ENCODE measurements around the gene MTFR1L. TPM values are rescaled to one million over a fixed set of nuclear protein-coding genes. Genes with fewer than 3 reads are reported as not detected.

MTFR1L gene
- total RNA-seq, 2 experiments from 2014 or later = 35.3 to 43.4 TPM

- Histone ChIP-seq H2AFZ (ENCODE audit: low read length) (no peak overlapping the region), H4K20me1 (ENCODE audit: insufficient read depth, low read length) (no peaks in the 10 kb centered on the region), H3K79me2 (ENCODE audit: insufficient read depth, low read depth, low read length) (no peaks in the 10 kb centered on the region), H3K9me2 (ENCODE audit: insufficient read depth, low read length) (no peaks in the 10 kb centered on the region), H3K27ac (ENCODE audit: low read depth, low read length, poor library complexity, severe bottlenecking) (no peak overlapping the region), H3K9me3 (ENCODE audit: low read length) (no peaks in the 10 kb centered on the region), H3K36me3 (ENCODE audit: insufficient read depth, low read length) (no peaks in the 10 kb centered on the region), H3K4me3 (ENCODE audit: low read depth, low read length, poor library complexity, severe bottlenecking) (no peak overlapping the region), H3K4me1 (ENCODE audit: insufficient read depth, low read length, poor library complexity, severe bottlenecking) (peaks cover 21% of the 10 kb centered on the region), H3K4me2 (ENCODE audit: low read length) (no peak overlapping the region)
- DNase-seq (ENCODE audit: low spot score) = no peak
- no TSS peak for BruUV-seq (replicated peaks)
- ChIA-PET CTCF (ENCODE audit: unreplicated experiment) (interaction anchor here (0.6 kb wide), 1 partner anchor 222 kb away, joined by 4 read pairs; no protein-coding TSS in a partner anchor), POLR2A (interaction anchor here (0.6 kb wide), 1 partner anchor 530 kb away, joined by 3 read pairs; no protein-coding TSS in a partner anchor)
- TF ChIP-seq EZH2phosphoT487 (IDR thresholded peaks at IDR 0.05; ENCODE audit: borderline replicate concordance, low read depth, low read length) = no peak
- no peak for TF ChIP-seq CTCF (conservative IDR thresholded peaks at IDR 0.05; ENCODE audit: low read length)
- intact Hi-C loops (cut with micrococcal nuclease; ENCODE audit: unreplicated experiment) = no loop called here
Observed at GRCh38 chr1:25794325-25794724, 25.4 kb upstream of the MTFR1L start.

GRCh38 chr1:25795211-25795610, 24.5 kb upstream of the MTFR1L start:
- Histone ChIP-seq H3K79me2 (ENCODE audit: insufficient read depth, low read depth, low read length) (no peaks in the 10 kb centered on the region), H3K9me2 (ENCODE audit: insufficient read depth, low read length) (no peaks in the 10 kb centered on the region), H3K4me2 (ENCODE audit: low read length) (no peak overlapping the region), H3K4me3 (ENCODE audit: low read depth, low read length, poor library complexity, severe bottlenecking) (no peak overlapping the region), H3K27ac (ENCODE audit: low read depth, low read length, poor library complexity, severe bottlenecking) (no peak overlapping the region), H3K4me1 (ENCODE audit: insufficient read depth, low read length, poor library complexity, severe bottlenecking) (peaks cover 26% of the 10 kb centered on the region), H2AFZ (ENCODE audit: low read length) (no peak overlapping the region), H3K36me3 (ENCODE audit: insufficient read depth, low read length) (no peaks in the 10 kb centered on the region), H3K9me3 (ENCODE audit: low read length) (no peaks in the 10 kb centered on the region), H4K20me1 (ENCODE audit: insufficient read depth, low read length) (no peaks in the 10 kb centered on the region)
- CTCF ChIA-PET (ENCODE audit: unreplicated experiment) = no interaction called here
- POLR2A ChIA-PET = interaction anchor here (0.6 kb wide), 2 partner anchors 529 to 817 kb away, joined by 3 read pairs; no protein-coding TSS in a partner anchor
- no TSS peak for BruUV-seq (replicated peaks)
- intact Hi-C loops (cut with micrococcal nuclease; ENCODE audit: unreplicated experiment) = loop anchor here (5.0 kb wide), 1 partner anchor 293 kb away; no protein-coding TSS in a partner anchor
- DNase-seq (ENCODE audit: low spot score) = no peak
- TF ChIP-seq EZH2phosphoT487 (IDR thresholded peaks at IDR 0.05; ENCODE audit: borderline replicate concordance, low read depth, low read length) (no peak), CTCF (conservative IDR thresholded peaks at IDR 0.05; ENCODE audit: low read length) (no peak)

Data from OCI-LY7 (cell line).